Prostate gland (tissue), 2 donors: ENCODE measurements around the gene FUCA2. TPM values are rescaled to one million over a fixed set of nuclear protein-coding genes. Genes with fewer than 3 reads are reported as not detected.

Source experiments
- DNase-seq: peaks from one replicate; pipeline ENCODE4 v3.0.0-alpha.2; 2019; ENCODE audit warnings: low spot score
- H3K27ac ChIP-seq, 2 donors: fragments of 200-600 bp; sonication (generic); 2 replicates each; pipeline ENCODE4 v1.5.1; 2017 to 2019
- H3K27me3 ChIP-seq: fragments of 200-600 bp; sonication (generic); replicated peaks from 2 replicates; pipeline ENCODE4 v1.5.1; 2019; ENCODE audit not compliant: insufficient read depth
- H3K36me3 ChIP-seq, 2 donors: fragments of 200-600 bp; sonication (generic); 1 replicate in 1 of 2; 2 replicates in 1 of 2; pipeline versions ENCODE4 v1.5.1 to v1.8.1; 2017 to 2019
- H3K4me1 ChIP-seq: fragments of 200-600 bp; sonication (generic); replicated peaks from 2 replicates; pipeline ENCODE4 v1.5.1; 2019
- H3K4me3 ChIP-seq, 2 donors: fragments of 200-600 bp; sonication (generic); 2 replicates each; pipeline ENCODE4 v1.5.1; 2017 to 2019
- H3K9me3 ChIP-seq: fragments of 200-600 bp; sonication (generic); 2 replicates; pipeline ENCODE4 v1.5.1; 2017
- POLR2A ChIP-seq: fragments of 450-650 bp; IDR thresholded peaks from one replicate; pipeline ENCODE4 v1.6.1; 2016; ENCODE audit warnings: antibody characterized with exemption, mild to moderate bottlenecking
- POLR2AphosphoS5 ChIP-seq: sonication (generic); formaldehyde crosslinking; IDR thresholded peaks from one replicate; pipeline ENCODE4 v1.6.1; 2017; ENCODE audit warnings: antibody characterized with exemption
- WGBS: methylation state at CpG from one replicate; pipeline ENCODE4 v1.1.5; 2018; 5-methylcytosine and 5-hydroxymethylcytosine counted together
- intact Hi-C: fragments of 100-400 bp; cut with DNase I; formaldehyde crosslinking; loops from one replicate; pipeline ENCODE4 v1.14.2; 2022
- total RNA-seq, 2 donors: library from RNA; depleted of rRNA; stranded (reverse); fragments of >200 nt; gene quantifications; one replicate each; pipeline ENCODE4 v1.1.0, GENCODE V29; 2016
- TF ChIP-seq, protein P1 (sequence below), 4 experiments: fragments of 200-600 bp in 2 of 4; fragments of 450-650 bp in 2 of 4; sonication (generic) in 2 of 4; IDR thresholded peaks; 1 replicate in 3 of 4; 2 replicates in 1 of 4; pipeline ENCODE4 v1.5.1; 2016 to 2019; ENCODE audit warnings: antibody characterized with exemption in 4 of 4, mild to moderate bottlenecking in 2 of 4, moderate library complexity in 2 of 4

Gene FUCA2
- total RNA-seq, 2 donors from 2014 or later, result 32.5 to 32.7 TPM

DNA sequence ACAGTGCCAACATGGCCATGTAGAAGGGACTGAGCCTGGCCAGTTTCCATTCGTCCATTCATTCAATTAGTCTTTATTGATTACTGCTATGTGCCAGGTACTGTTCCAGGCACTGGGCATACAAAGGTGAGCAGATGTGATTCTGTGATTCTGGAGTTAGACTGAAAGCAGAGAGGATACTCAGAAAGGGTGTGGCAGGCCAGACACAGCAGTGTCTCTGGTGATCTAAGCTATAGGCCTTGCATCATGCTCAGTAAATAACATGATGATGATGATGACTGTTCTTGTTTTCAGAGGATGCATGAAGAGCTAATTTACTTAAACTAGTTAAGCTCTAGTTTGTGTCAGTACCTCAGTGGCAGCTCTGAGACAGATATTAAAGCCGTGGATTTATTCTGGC lies 31.4 kb upstream of the FUCA2 start:
- intact Hi-C loops, result no loop called here
- no peak overlapping the region for H3K27ac ChIP-seq

DNA sequence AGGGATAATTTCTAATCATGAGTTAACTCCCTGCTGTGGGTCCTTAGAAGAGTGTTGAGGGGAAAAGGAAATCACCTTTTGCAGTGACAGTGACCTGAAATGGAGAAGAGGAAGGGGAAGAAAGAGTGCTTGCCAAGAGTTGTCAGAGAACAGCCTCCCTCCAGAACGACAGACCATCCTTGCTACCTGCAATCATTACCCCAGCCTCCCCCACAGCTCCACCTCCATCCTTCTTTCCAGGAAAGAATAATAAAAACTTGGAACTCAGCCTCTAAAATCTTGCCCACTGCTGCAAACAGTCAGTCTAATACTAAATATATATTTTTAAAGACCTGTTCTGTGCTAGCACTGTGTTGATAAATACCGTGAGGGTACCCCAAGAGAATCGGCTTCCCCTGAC lies 28.7 kb upstream of the FUCA2 start:
- H3K4me3 ChIP-seq, result no peak overlapping the region
- DNase-seq, result no peak
- WGBS, result 62% methylated on average over 3 of the region's 3 CpGs
- H3K9me3 ChIP-seq, result no peaks in the 10 kb centered on the region
- intact Hi-C loops, result no loop called here
- no peaks in the 10 kb centered on the region for H3K36me3 ChIP-seq
- H3K27ac ChIP-seq, result no peak overlapping the region
- H3K27me3 ChIP-seq, result no peaks in the 10 kb centered on the region
- TF ChIP-seq, protein P1, sequence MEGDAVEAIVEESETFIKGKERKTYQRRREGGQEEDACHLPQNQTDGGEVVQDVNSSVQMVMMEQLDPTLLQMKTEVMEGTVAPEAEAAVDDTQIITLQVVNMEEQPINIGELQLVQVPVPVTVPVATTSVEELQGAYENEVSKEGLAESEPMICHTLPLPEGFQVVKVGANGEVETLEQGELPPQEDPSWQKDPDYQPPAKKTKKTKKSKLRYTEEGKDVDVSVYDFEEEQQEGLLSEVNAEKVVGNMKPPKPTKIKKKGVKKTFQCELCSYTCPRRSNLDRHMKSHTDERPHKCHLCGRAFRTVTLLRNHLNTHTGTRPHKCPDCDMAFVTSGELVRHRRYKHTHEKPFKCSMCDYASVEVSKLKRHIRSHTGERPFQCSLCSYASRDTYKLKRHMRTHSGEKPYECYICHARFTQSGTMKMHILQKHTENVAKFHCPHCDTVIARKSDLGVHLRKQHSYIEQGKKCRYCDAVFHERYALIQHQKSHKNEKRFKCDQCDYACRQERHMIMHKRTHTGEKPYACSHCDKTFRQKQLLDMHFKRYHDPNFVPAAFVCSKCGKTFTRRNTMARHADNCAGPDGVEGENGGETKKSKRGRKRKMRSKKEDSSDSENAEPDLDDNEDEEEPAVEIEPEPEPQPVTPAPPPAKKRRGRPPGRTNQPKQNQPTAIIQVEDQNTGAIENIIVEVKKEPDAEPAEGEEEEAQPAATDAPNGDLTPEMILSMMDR (IDR thresholded peaks at IDR 0.05), result no peak
- no peak for TF ChIP-seq POLR2AphosphoS5
- no peak for TF ChIP-seq POLR2A
- no peaks in the 10 kb centered on the region for H3K4me1 ChIP-seq

More for the DNA sequence above, 31.4 kb upstream of the FUCA2 start:
- TF ChIP-seq POLR2AphosphoS5 (no peak), POLR2A (no peak)
- TF ChIP-seq, protein P1 (IDR thresholded peaks at IDR 0.05), result no peak
- no peaks in the 10 kb centered on the region for H3K27me3 ChIP-seq
- WGBS, result 98% methylated on average over 2 of the region's 2 CpGs
- no peak overlapping the region for H3K4me3 ChIP-seq
- no peaks in the 10 kb centered on the region for H3K9me3 ChIP-seq
- no peak for DNase-seq
- no peaks in the 10 kb centered on the region for H3K36me3 ChIP-seq
- no peaks in the 10 kb centered on the region for H3K4me1 ChIP-seq

DNA sequence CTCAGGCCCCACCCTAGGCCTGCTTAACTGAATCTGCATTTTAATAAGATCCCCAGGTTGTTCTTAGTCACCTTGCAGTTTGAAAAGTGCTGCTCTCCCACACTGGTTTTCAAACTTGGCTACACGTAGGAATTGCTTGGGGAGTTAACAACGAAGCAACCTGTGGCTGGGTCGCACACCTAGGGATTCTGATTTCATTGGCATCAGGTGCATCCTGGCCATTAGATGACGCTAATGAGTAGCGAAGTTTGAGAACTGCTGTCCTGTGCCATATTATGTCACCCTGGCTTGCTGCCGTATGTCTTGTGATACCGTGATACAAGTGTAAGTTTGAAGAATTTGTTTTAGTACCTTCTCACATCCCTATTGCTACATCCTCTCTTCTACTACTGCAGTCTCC lies 28.2 kb upstream of the FUCA2 start:
- no peak for TF ChIP-seq POLR2AphosphoS5
- TF ChIP-seq, protein P1 (IDR thresholded peaks at IDR 0.05), result no peak
- no peak for TF ChIP-seq POLR2A
- WGBS, result 96% methylated on average over 7 of the region's 7 CpGs
- no peaks in the 10 kb centered on the region for H3K4me1 ChIP-seq
- H3K27ac ChIP-seq, result no peak overlapping the region
- no peaks in the 10 kb centered on the region for H3K36me3 ChIP-seq
- no peaks in the 10 kb centered on the region for H3K27me3 ChIP-seq
- no peak overlapping the region for H3K4me3 ChIP-seq
- DNase-seq, result no peak
- H3K9me3 ChIP-seq, result no peaks in the 10 kb centered on the region
- intact Hi-C loops, result no loop called here

DNA sequence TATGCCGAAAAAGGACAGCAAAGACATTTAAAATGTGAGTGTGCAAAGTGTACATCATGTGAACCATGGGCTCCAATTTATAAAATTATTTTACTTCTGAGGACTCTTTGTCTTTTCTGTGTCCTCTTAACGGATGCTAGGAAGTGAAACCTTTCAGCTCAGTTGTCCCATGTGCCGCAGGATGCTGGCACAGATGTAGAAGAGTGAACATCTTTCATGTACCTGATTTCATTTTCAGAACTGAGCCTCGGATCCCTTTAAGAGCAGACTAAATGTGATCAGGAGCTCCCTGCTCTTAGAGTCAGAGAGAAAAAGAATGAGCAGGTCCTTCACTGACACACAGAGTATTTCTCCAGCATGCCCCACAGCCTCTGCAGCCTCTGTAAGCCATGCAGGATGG lies 27.6 kb upstream of the FUCA2 start:
- no peaks in the 10 kb centered on the region for H3K4me1 ChIP-seq
- TF ChIP-seq, protein P1 (IDR thresholded peaks at IDR 0.05), result no peak
- no peak for TF ChIP-seq POLR2AphosphoS5
- no peak for TF ChIP-seq POLR2A
- 97% methylated on average over 4 of the region's 4 CpGs for WGBS
- H3K9me3 ChIP-seq, result no peaks in the 10 kb centered on the region
- no peak for DNase-seq
- no peaks in the 10 kb centered on the region for H3K27me3 ChIP-seq
- H3K27ac ChIP-seq, result no peak overlapping the region
- intact Hi-C loops, result no loop called here
- no peak overlapping the region for H3K4me3 ChIP-seq
- no peaks in the 10 kb centered on the region for H3K36me3 ChIP-seq

DNA sequence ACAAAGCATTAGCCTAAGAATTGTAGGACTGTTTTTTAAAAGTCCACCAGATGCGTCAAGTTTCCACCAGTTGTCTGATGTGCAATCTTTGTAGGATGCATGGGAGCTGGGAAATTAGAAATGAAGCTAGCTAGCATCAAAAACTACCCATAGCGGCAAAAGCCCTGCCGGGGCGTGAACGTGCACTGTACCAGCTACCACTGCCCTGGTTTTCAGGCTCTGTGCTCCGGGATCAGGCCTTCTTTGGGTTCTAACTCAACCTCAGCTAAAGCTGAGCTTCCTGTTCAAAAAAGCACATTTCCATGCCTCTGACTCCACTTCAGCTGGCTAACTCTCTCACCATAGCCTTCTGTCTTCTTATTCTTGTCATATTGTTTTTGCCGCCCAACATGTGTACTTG lies 26.9 kb upstream of the FUCA2 start:
- Histone ChIP-seq H3K27me3 (no peaks in the 10 kb centered on the region), H3K27ac (no peak overlapping the region), H3K36me3 (no peaks in the 10 kb centered on the region), H3K9me3 (no peaks in the 10 kb centered on the region), H3K4me1 (no peaks in the 10 kb centered on the region), H3K4me3 (no peak overlapping the region)
- WGBS, result 95% methylated on average over 7 of the region's 7 CpGs
- TF ChIP-seq POLR2A, result no peak
- no peak for TF ChIP-seq POLR2AphosphoS5
- TF ChIP-seq, protein P1 (IDR thresholded peaks at IDR 0.05), result no peak
- intact Hi-C loops, result no loop called here
- DNase-seq, result no peak
